HCT116 (cell line): ENCODE measurements around the gene ETF1. TPM values are rescaled to one million over a fixed set of nuclear protein-coding genes. Genes with fewer than 3 reads are reported as not detected.

Experiments used
- ATAC-seq: fragments of 200-7000 bp; cut with Tn5 transposase; 2 replicates; pipeline ENCODE4 v1.9.1; 2020; ENCODE audit warnings: mild to moderate bottlenecking, moderate library complexity
- BruUV-seq: library from RNA; stranded (reverse); fragments of 400-500 nt; replicated peaks from 2 replicates; lab custom pipeline; 2021; lab: Mats Ljungman, UMichigan
- CTCF ChIA-PET: fragments of 300-600 bp; sonication (Branson Sonifier 250); formaldehyde crosslinking; loops from one replicate; lab custom pipeline; 2021; ENCODE audit warnings: antibody characterized with exemption; lab: Charles Lee
- POLR2A ChIA-PET: fragments of 300-600, 350-600 bp; sonication (Branson Sonifier 250); formaldehyde crosslinking; loops from one replicate; lab custom pipeline; 2021; ENCODE audit warnings: antibody characterized with exemption; lab: Charles Lee
- RAD21 ChIA-PET, 2 experiments: fragments of 300-600 bp; sonication (Branson Sonifier 250); formaldehyde crosslinking; loops; one replicate each; lab custom pipeline; 2023; ENCODE audit warnings: low total read pairs in 2 of 2; ENCODE audit not compliant: uncharacterized antibody in 2 of 2, unreplicated experiment in 2 of 2, low non-redundant PET in 1 of 2; lab: Charles Lee
- DNase-seq: peaks from one replicate; pipeline ENCODE4 v3.0.0-alpha.2; 2010; ENCODE audit warnings: low read depth, low spot score
- H2AFZ ChIP-seq: fragments of 200-600 bp; shearing (Covaris generic), sonication (generic); 2 replicates; pipeline ENCODE4 v1.6.1; 2017; ENCODE audit warnings: low read depth, mixed run types, mixed read lengths, antibody characterized with exemption, low read length; ENCODE audit not compliant: poor library complexity, severe bottlenecking
- H3K27ac ChIP-seq: 2 replicates; pipeline ENCODE4 v1.5.1; 2012; ENCODE audit warnings: low read depth, low read length
- H3K27me3 ChIP-seq: fragments of 200-600 bp; sonication (generic); 2 replicates; pipeline ENCODE4 v1.6.1; 2016; ENCODE audit warnings: mixed run types, low read length, mixed read lengths; ENCODE audit not compliant: insufficient read depth
- H3K36me3 ChIP-seq, 2 experiments: fragments of 200-500 bp in 1 of 2; fragments of 200-600 bp in 1 of 2; sonication (Bioruptor generic) in 1 of 2; sonication (generic) in 1 of 2; 2 replicates each; pipeline versions ENCODE4 v1.5.1 to v1.6.1; 2014 to 2016; ENCODE audit warnings: low read length in 2 of 2, inconsistent platforms in 1 of 2, mixed read lengths in 1 of 2, mixed run types in 1 of 2; ENCODE audit not compliant: insufficient read depth in 2 of 2, control insufficient read depth in 1 of 2
- H3K4me1 ChIP-seq, 2 experiments: fragments of 200-600 bp in 1 of 2; sonication (generic) in 1 of 2; 2 replicates each; pipeline versions ENCODE4 v1.5.1 to v1.6.1; 2012 to 2017; ENCODE audit warnings: low read length in 2 of 2, inconsistent platforms in 1 of 2, mild to moderate bottlenecking in 1 of 2, mixed read lengths in 1 of 2, mixed run types in 1 of 2, moderate library complexity in 1 of 2; ENCODE audit not compliant: insufficient read depth in 2 of 2, control insufficient read depth in 1 of 2
- H3K4me2 ChIP-seq: fragments of 200-600 bp; sonication (generic); 2 replicates; pipeline ENCODE4 v1.6.1; 2017; ENCODE audit warnings: mixed run types, low read length, mixed read lengths
- H3K4me3 ChIP-seq, 2 experiments: fragments of 200-600 bp in 1 of 2; sonication (generic) in 1 of 2; replicated peaks in 1 of 2; 2 replicates each; pipeline ENCODE4 v1.5.1; 2011 to 2016; ENCODE audit warnings: low read length in 2 of 2, control low read depth in 1 of 2, low read depth in 1 of 2, mild to moderate bottlenecking in 1 of 2, mixed read lengths in 1 of 2, mixed run types in 1 of 2
- H3K79me2 ChIP-seq: fragments of 200-600 bp; sonication (generic); 2 replicates; pipeline ENCODE4 v1.6.1; 2017; ENCODE audit warnings: mild to moderate bottlenecking, mixed run types, low read length, moderate library complexity, mixed read lengths; ENCODE audit not compliant: insufficient read depth
- H3K9ac ChIP-seq: fragments of 200-600 bp; sonication (generic); 2 replicates; pipeline ENCODE4 v1.6.1; 2016; ENCODE audit warnings: low read length, mixed read lengths
- H3K9me2 ChIP-seq: fragments of 200-600 bp; sonication (generic), shearing (Covaris generic); 2 replicates; pipeline ENCODE4 v1.6.1; 2017; ENCODE audit warnings: mixed run types, mild to moderate bottlenecking, moderate library complexity; ENCODE audit not compliant: insufficient read depth
- H3K9me3 ChIP-seq, 2 experiments: fragments of 200-500 bp in 1 of 2; fragments of 200-600 bp in 1 of 2; sonication (Bioruptor generic) in 1 of 2; sonication (generic) in 1 of 2; 2 replicates each; pipeline ENCODE4 v1.6.1; 2014 to 2017; ENCODE audit warnings: low read length in 2 of 2, mixed read lengths in 2 of 2, inconsistent platforms in 1 of 2, low read depth in 1 of 2, mild to moderate bottlenecking in 1 of 2, mixed run types in 1 of 2, moderate library complexity in 1 of 2; ENCODE audit not compliant: control insufficient read depth in 1 of 2, insufficient read depth in 1 of 2
- H4K20me1 ChIP-seq: fragments of 200-600 bp; sonication (generic), shearing (Covaris generic); 2 replicates; pipeline ENCODE4 v1.6.1; 2017; ENCODE audit warnings: mixed run types, mild to moderate bottlenecking, moderate library complexity; ENCODE audit not compliant: insufficient read depth
- ATF3 ChIP-seq: IDR thresholded peaks from 2 replicates; pipeline ENCODE4 v1.6.1; 2012
- CBX3 ChIP-seq: IDR thresholded peaks from 2 replicates; pipeline ENCODE4 v1.6.1; 2012; ENCODE audit warnings: low read depth
- CEBPB ChIP-seq: IDR thresholded peaks from 2 replicates; pipeline ENCODE4 v1.6.1; 2012; ENCODE audit warnings: low read depth
- CTCF ChIP-seq, 3 experiments: fragments of 200-600 bp in 1 of 3; sonication (generic) in 1 of 3; IDR thresholded peaks in 2 of 3; conservative IDR thresholded peaks in 1 of 3; 2 replicates each; pipeline ENCODE4 v1.5.1; 2012 to 2017; ENCODE audit warnings: low read depth in 2 of 3, low read length in 2 of 3, antibody characterized with exemption in 1 of 3, borderline replicate concordance in 1 of 3, control low read depth in 1 of 3, mild to moderate bottlenecking in 1 of 3, mixed read lengths in 1 of 3, mixed run types in 1 of 3, moderate library complexity in 1 of 3; ENCODE audit not compliant: insufficient read depth in 1 of 3
- EGR1 ChIP-seq: IDR thresholded peaks from 2 replicates; pipeline ENCODE4 v1.6.1; 2012; ENCODE audit warnings: low read depth
- ELF1 ChIP-seq: IDR thresholded peaks from 2 replicates; pipeline ENCODE4 v1.6.1; 2012; ENCODE audit warnings: low read depth, borderline replicate concordance
- FOSL1 ChIP-seq: IDR thresholded peaks from 2 replicates; pipeline ENCODE4 v1.6.1; 2012; ENCODE audit warnings: low read depth
- JUND ChIP-seq: IDR thresholded peaks from 2 replicates; pipeline ENCODE4 v1.6.1; 2012
- MAX ChIP-seq: IDR thresholded peaks from 2 replicates; pipeline ENCODE4 v1.6.1; 2012
- POLR2AphosphoS5 ChIP-seq: IDR thresholded peaks from 2 replicates; pipeline ENCODE4 v1.6.1; 2011; ENCODE audit warnings: mild to moderate bottlenecking, low read depth, low read length, moderate library complexity
- SIN3A ChIP-seq: IDR thresholded peaks from 2 replicates; pipeline ENCODE4 v1.6.1; 2012; ENCODE audit warnings: low read depth
- SRF ChIP-seq: IDR thresholded peaks from 2 replicates; pipeline ENCODE4 v1.6.1; 2012; ENCODE audit warnings: low read depth
- TCF7L2 ChIP-seq: IDR thresholded peaks from 2 replicates; pipeline ENCODE4 v1.7.0; 2011; ENCODE audit warnings: borderline replicate concordance, inconsistent platforms; ENCODE audit not compliant: insufficient read depth, insufficient read length; ENCODE audit errors: extremely low read depth
- ZBTB33 ChIP-seq: IDR thresholded peaks from 2 replicates; pipeline ENCODE4 v1.6.1; 2011; ENCODE audit warnings: mild to moderate bottlenecking, low read length, moderate library complexity; ENCODE audit not compliant: insufficient replicate concordance; ENCODE audit errors: extremely low read depth
- ZNF274 ChIP-seq: fragments of 200-500 bp; sonication (Bioruptor generic); IDR thresholded peaks from 2 replicates; pipeline ENCODE4 v1.6.1; 2014; ENCODE audit warnings: mild to moderate bottlenecking, low read depth, low read length, inconsistent platforms
- intact Hi-C: fragments of 100-400 bp; cut with micrococcal nuclease; formaldehyde crosslinking; loops from 2 replicates; pipeline ENCODE4 v1.10.0; 2022
- total RNA-seq: library from RNA; stranded (reverse); gene quantifications from one replicate; pipeline ENCODE4 v1.2.1, GENCODE V29; 2021; ENCODE audit not compliant: unreplicated experiment

ETF1 gene
- total RNA-seq, 1 experiment from 2014 or later = 178 TPM

- ATAC-seq (0 out of 2 replicates have a peak, but pooled peaks have one; percentile 28), DNase-seq (no peak)
- intact Hi-C loops = no loop called here
- Histone ChIP-seq H3K79me2 (peaks cover 85% of the 10 kb centered on the region), H3K9me2 (no peaks in the 10 kb centered on the region), H3K4me2 (no peak overlapping the region), H3K4me1 (no peaks in the 10 kb centered on the region), H3K4me3 (no peak overlapping the region), H3K27ac (no peak overlapping the region), H4K20me1 (peaks cover 29% of the 10 kb centered on the region; the same call in 1 of the 2 replicates), H3K9me3 (no peaks in the 10 kb centered on the region), H3K36me3 (peaks cover 77 to 81% of the 10 kb centered on the region in 2 experiments), H2AFZ (no peak overlapping the region), H3K27me3 (no peaks in the 10 kb centered on the region), H3K9ac (no peak overlapping the region)
- ChIA-PET POLR2A (no interaction called here), CTCF (no interaction called here), RAD21 (no interaction called here)
- no peak for TF ChIP-seq CBX3
- no peak for TF ChIP-seq JUND
- TF ChIP-seq SRF = no peak
- TF ChIP-seq SIN3A = no peak
- TF ChIP-seq ATF3 = no peak
- no peak for TF ChIP-seq TCF7L2
- TF ChIP-seq POLR2AphosphoS5 = no peak
- TF ChIP-seq ZBTB33 = no peak
- TF ChIP-seq CEBPB = no peak
- TF ChIP-seq FOSL1 = no peak
- TF ChIP-seq MAX = no peak
- TF ChIP-seq EGR1 = no peak
- no peak for TF ChIP-seq ELF1
- no peak for TF ChIP-seq CTCF (IDR thresholded peaks at IDR 0.05 in 2 of 3, conservative IDR thresholded peaks at IDR 0.05 in 1 of 3; ENCODE audit: borderline replicate concordance in 1 of 3, insufficient read depth in 1 of 3, low read depth in 2 of 3, low read length in 2 of 3)
- no peak for TF ChIP-seq ZNF274
- BruUV-seq = no TSS peak
Observed at GRCh38 chr5:138559937-138560336, 16.9 kb upstream of the ETF1 start.
